ENCODE results near the gene PDP2.

PDP2 gene

GRCh38 chr16:66940236-66940635, 59.9 kb downstream of the PDP2 start:
- Histone ChIP-seq H3K4me1 (ENCODE audit: insufficient read depth, low read length) (peaks cover 15% of the 10 kb centered on the region), H3K4me2 (ENCODE audit: insufficient read depth, low read length) (no peak overlapping the region), H3K4me3 (ENCODE audit: low read depth in 1 of 2, low read length in 2 of 2) (no peak overlapping the region), H3K79me2 (ENCODE audit: insufficient read depth, low read length) (peaks cover 20% of the 10 kb centered on the region), H3K36me3 (ENCODE audit: insufficient read depth, low read length) (peaks cover 65% of the 10 kb centered on the region), H3K27me3 (ENCODE audit: insufficient read depth, low read length, poor library complexity) (no peaks in the 10 kb centered on the region), H3K27ac (ENCODE audit: low read length) (no peak overlapping the region), H3K9ac (ENCODE audit: low read depth, low read length) (no peak overlapping the region), H2AFZ (ENCODE audit: low read depth, low read length) (no peak overlapping the region), H3K9me3 (ENCODE audit: insufficient read depth, low read length, severe bottlenecking) (no peaks in the 10 kb centered on the region), H4K20me1 (ENCODE audit: insufficient read depth, low read length) (peaks cover 5% of the 10 kb centered on the region)
- ATAC-seq (ENCODE audit: insufficient read depth, low read depth) (no peak), DNase-seq (no peak)
- no peak for TF ChIP-seq EZH2 (IDR thresholded peaks at IDR 0.05; ENCODE audit: borderline replicate concordance, low read depth, low read length, severe bottlenecking)
- TF ChIP-seq CTCF (IDR thresholded peaks at IDR 0.05; ENCODE audit: borderline replicate concordance, extremely low read depth, low read length, poor library complexity, severe bottlenecking), result no peak
